GM12875 (cell line): ENCODE measurements around the gene JARID2.

Experiments
- H3K4me3 ChIP-seq: one replicate; pipeline ENCODE4 v1.5.1; 2011; ENCODE audit warnings: low read depth, low read length, control low read depth
- TF ChIP-seq, protein P1 (sequence below): IDR thresholded peaks from 2 replicates; pipeline ENCODE4 v1.5.1; 2011; ENCODE audit warnings: low read depth, mild to moderate bottlenecking, control low read depth, inconsistent platforms, low read length, moderate library complexity, borderline replicate concordance; ENCODE audit not compliant: insufficient read depth

Gene JARID2

GRCh38 chr6:15439410-15440025 is 193.6 kb downstream of the JARID2 start:
- TF ChIP-seq, protein P1, sequence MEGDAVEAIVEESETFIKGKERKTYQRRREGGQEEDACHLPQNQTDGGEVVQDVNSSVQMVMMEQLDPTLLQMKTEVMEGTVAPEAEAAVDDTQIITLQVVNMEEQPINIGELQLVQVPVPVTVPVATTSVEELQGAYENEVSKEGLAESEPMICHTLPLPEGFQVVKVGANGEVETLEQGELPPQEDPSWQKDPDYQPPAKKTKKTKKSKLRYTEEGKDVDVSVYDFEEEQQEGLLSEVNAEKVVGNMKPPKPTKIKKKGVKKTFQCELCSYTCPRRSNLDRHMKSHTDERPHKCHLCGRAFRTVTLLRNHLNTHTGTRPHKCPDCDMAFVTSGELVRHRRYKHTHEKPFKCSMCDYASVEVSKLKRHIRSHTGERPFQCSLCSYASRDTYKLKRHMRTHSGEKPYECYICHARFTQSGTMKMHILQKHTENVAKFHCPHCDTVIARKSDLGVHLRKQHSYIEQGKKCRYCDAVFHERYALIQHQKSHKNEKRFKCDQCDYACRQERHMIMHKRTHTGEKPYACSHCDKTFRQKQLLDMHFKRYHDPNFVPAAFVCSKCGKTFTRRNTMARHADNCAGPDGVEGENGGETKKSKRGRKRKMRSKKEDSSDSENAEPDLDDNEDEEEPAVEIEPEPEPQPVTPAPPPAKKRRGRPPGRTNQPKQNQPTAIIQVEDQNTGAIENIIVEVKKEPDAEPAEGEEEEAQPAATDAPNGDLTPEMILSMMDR = no peak
- H3K4me3 ChIP-seq = no peak overlapping the region

DNA sequence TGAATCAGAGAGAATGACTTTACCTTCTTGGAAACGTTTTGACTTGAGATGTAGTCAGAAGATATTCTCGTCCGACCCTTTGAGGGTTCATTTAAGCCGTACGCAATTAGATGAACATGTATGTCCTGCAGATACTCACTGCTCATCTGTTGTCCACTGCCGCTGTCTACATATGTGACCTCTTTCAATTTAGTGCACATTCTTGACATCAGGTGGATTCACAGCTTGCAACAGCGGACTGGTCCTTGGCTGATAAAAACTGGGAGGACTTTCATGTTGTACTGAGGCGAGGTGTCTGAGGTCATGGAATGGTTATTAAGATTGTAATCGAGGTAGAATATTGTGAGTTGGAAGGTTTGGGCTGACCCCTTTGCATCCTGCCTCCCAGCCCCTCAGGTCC is 194.2 kb downstream of the JARID2 start:
- TF ChIP-seq, protein P1 = no peak
- no peak overlapping the region for H3K4me3 ChIP-seq

- TF ChIP-seq, protein P1 = peak; percentile 67; the same call in 1 of the 2 replicates
- H3K4me3 ChIP-seq = no peak overlapping the region
Observed at GRCh38 chr6:15441215-15441868, 195.5 kb downstream of the JARID2 start.

DNA sequence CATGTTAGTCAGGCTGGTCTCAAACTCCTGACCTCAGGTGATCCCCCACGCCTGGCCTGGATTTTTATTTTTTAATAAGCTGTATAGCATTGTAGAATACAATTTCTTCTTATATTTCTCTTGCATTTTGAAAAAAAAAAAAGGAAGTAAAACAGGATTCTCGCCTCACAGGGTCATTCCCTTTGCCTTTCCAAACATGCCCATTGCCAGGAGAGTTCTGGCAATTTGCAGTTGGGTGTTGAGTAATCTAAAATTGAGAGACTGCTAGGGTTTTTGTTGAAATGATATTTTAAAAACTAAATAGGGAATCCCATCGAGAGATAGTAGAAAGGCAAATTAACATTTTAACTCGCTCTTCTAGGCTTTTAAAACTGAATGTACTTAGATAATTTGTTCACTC is 196.1 kb downstream of the JARID2 start:
- TF ChIP-seq, protein P1 = no peak
- H3K4me3 ChIP-seq = no peak overlapping the region

- TF ChIP-seq, protein P1 = no peak
- no peak overlapping the region for H3K4me3 ChIP-seq
Observed at GRCh38 chr6:15442467-15442866, 196.6 kb downstream of the JARID2 start.

- TF ChIP-seq, protein P1 = no peak
Observed at GRCh38 chr6:15443119-15443830, 197.4 kb downstream of the JARID2 start.

GRCh38 chr6:15444081-15444731 is 198.3 kb downstream of the JARID2 start:
- no peak overlapping the region for H3K4me3 ChIP-seq
- TF ChIP-seq, protein P1 = no peak

More at GRCh38 chr6:15443119-15443830, 197.4 kb downstream of the JARID2 start:
- H3K4me3 ChIP-seq = no peak overlapping the region
